ENCODE measurements around the gene ATP1A4.

- TF ChIP-seq POLR2A (IDR thresholded peaks at IDR 0.05) (no peak), CTCF (IDR thresholded peaks at IDR 0.05) (no peak)
These were observed 21.8 kb upstream of the ATP1A4 start for GRCh38 chr1:160129558-160129957.

Measured in prostate gland (tissue), 2 donors.